Panc1 (cell line): ENCODE data around the gene MYLK. TPM values are rescaled to one million over a fixed set of nuclear protein-coding genes. Genes with fewer than 3 reads are reported as not detected.

Source experiments
- ATAC-seq: fragments of 200-7000 bp; cut with Tn5 transposase; 2 replicates; pipeline ENCODE4 v1.9.1; 2020; ENCODE audit warnings: mild to moderate bottlenecking, moderate library complexity
- BruUV-seq: library from RNA; stranded (reverse); fragments of 400-500 nt; replicated peaks from 2 replicates; lab custom pipeline; 2021; lab: Mats Ljungman, UMichigan
- CTCF ChIA-PET: fragments of 300-600 bp; sonication (Branson Sonifier 250); formaldehyde crosslinking; loops from one replicate; lab custom pipeline; 2022; ENCODE audit warnings: antibody characterized with exemption; lab: Charles Lee
- POLR2A ChIA-PET: fragments of 300-600 bp; sonication (Branson Sonifier 250); formaldehyde crosslinking; loops from one replicate; lab custom pipeline; 2022; ENCODE audit warnings: antibody characterized with exemption; lab: Charles Lee
- DNase-seq: peaks from one replicate; pipeline ENCODE4 v3.0.0-alpha.2; 2010; ENCODE audit warnings: low read depth, low spot score
- H3K27ac ChIP-seq: 2 replicates; pipeline ENCODE4 v1.5.1; 2011; ENCODE audit warnings: mild to moderate bottlenecking, low read length, inconsistent platforms
- H3K27me3 ChIP-seq: fragments of 200-500 bp; sonication (Bioruptor generic); 2 replicates; pipeline ENCODE4 v1.6.0; 2014; ENCODE audit warnings: low read length, inconsistent platforms; ENCODE audit not compliant: control insufficient read depth, insufficient read depth
- H3K36me3 ChIP-seq: fragments of 200-500 bp; sonication (Bioruptor generic); 2 replicates; pipeline ENCODE4 v1.5.1; 2014; ENCODE audit warnings: inconsistent platforms, mild to moderate bottlenecking, low read length, moderate library complexity; ENCODE audit not compliant: control insufficient read depth, insufficient read depth
- H3K4me1 ChIP-seq: 2 replicates; pipeline ENCODE4 v1.5.1; 2011; ENCODE audit warnings: inconsistent platforms, mild to moderate bottlenecking, low read length, moderate library complexity; ENCODE audit not compliant: control insufficient read depth, insufficient read depth
- H3K4me3 ChIP-seq, 2 experiments: 2 replicates each; pipeline ENCODE4 v1.5.1; 2011 to 2012; ENCODE audit warnings: low read depth in 2 of 2, low read length in 2 of 2, mild to moderate bottlenecking in 2 of 2, inconsistent platforms in 1 of 2, moderate library complexity in 1 of 2
- H3K9me3 ChIP-seq: fragments of 200-500 bp; sonication (Bioruptor generic); 2 replicates; pipeline ENCODE4 v1.5.1; 2014; ENCODE audit warnings: low read depth, mild to moderate bottlenecking, inconsistent platforms, low read length, moderate library complexity; ENCODE audit not compliant: control insufficient read depth, insufficient read depth
- CTCF ChIP-seq: fragments of 450-650 bp; IDR thresholded peaks from 2 replicates; pipeline ENCODE4 v1.5.1; 2017; ENCODE audit warnings: mild to moderate bottlenecking
- POLR2AphosphoS5 ChIP-seq: IDR thresholded peaks from 2 replicates; pipeline ENCODE4 v1.6.1; 2012; ENCODE audit warnings: mild to moderate bottlenecking, low read depth, low read length, moderate library complexity
- REST ChIP-seq, 2 experiments: IDR thresholded peaks; 2 replicates each; pipeline ENCODE4 v1.6.1; 2011 to 2012; ENCODE audit warnings: low read depth in 2 of 2, control low read depth in 1 of 2, low read length in 1 of 2, mild to moderate bottlenecking in 1 of 2, moderate library complexity in 1 of 2; ENCODE audit not compliant: insufficient read depth in 1 of 2
- SIN3A ChIP-seq: IDR thresholded peaks from 2 replicates; pipeline ENCODE4 v1.6.1; 2012; ENCODE audit warnings: low read depth, mild to moderate bottlenecking, low read length, moderate library complexity, borderline replicate concordance; ENCODE audit not compliant: insufficient read depth
- TCF7L2 ChIP-seq: IDR thresholded peaks from 2 replicates; pipeline ENCODE4 v1.6.1; 2011; ENCODE audit warnings: mild to moderate bottlenecking, low read depth, low read length, inconsistent platforms
- in situ Hi-C: cut with HindIII; loops from 2 replicates; pipeline ENCODE4 v1.10.0; 2016; ENCODE audit warnings: low sequenced_read_pairs, low pct_unique_long_range_greater_than_20kb
- intact Hi-C: fragments of 100-400 bp; cut with micrococcal nuclease; formaldehyde crosslinking; loops from one replicate; pipeline ENCODE4 v1.10.0; 2022; ENCODE audit not compliant: unreplicated experiment
- total RNA-seq: library from RNA; stranded (reverse); gene quantifications from one replicate; pipeline ENCODE4 v1.2.1, GENCODE V29; 2021; ENCODE audit not compliant: unreplicated experiment

The MYLK gene
- total RNA-seq, 1 experiment from 2014 or later, result 29.7 TPM

- no peak overlapping the region for H3K4me3 ChIP-seq
- POLR2A ChIA-PET, result no interaction called here
- DNase-seq (no peak), ATAC-seq (no peak)
- H3K4me1 ChIP-seq, result no peaks in the 10 kb centered on the region
- intact Hi-C loops (loop anchor here (2.0 to 10.0 kb wide), 2 partner anchors 70 to 262 kb away; no protein-coding TSS in a partner anchor), in situ Hi-C loops (no loop called here)
- no peaks in the 10 kb centered on the region for H3K9me3 ChIP-seq
- no peaks in the 10 kb centered on the region; the same call in 1 of the 2 replicates for H3K27me3 ChIP-seq
- BruUV-seq, result no TSS peak
- H3K27ac ChIP-seq, result no peak overlapping the region
- CTCF ChIA-PET, result interaction anchor here (0.8 to 1.5 kb wide), 8 partner anchors 10 to 602 kb away, joined by 3 to 17 read pairs (median 4); partner anchors contain the start of gene KALRN
- no peak for TF ChIP-seq POLR2AphosphoS5
- TF ChIP-seq TCF7L2, result no peak
- TF ChIP-seq REST (IDR thresholded peaks at IDR 0.05; ENCODE audit: insufficient read depth in 1 of 2, low read depth in 2 of 2, low read length in 1 of 2), result no peak
- no peak for TF ChIP-seq CTCF
- TF ChIP-seq SIN3A, result no peak
- no peaks in the 10 kb centered on the region for H3K36me3 ChIP-seq
Observed at GRCh38 chr3:123723070-123723469, 161.1 kb downstream of the MYLK start.

GRCh38 chr3:123722456-123722855 is 161.7 kb downstream of the MYLK start:
- TF ChIP-seq TCF7L2 (no peak), CTCF (no peak), REST (IDR thresholded peaks at IDR 0.05; ENCODE audit: insufficient read depth in 1 of 2, low read depth in 2 of 2, low read length in 1 of 2) (no peak), POLR2AphosphoS5 (no peak), SIN3A (no peak)
- H3K27me3 ChIP-seq, result no peaks in the 10 kb centered on the region; the same call in 1 of the 2 replicates
- no peaks in the 10 kb centered on the region for H3K36me3 ChIP-seq
- ChIA-PET POLR2A (no interaction called here), CTCF (no interaction called here)
- ATAC-seq (no peak), DNase-seq (no peak)
- in situ Hi-C loops (no loop called here), intact Hi-C loops (loop anchor here (2.0 to 10.0 kb wide), 2 partner anchors 70 to 262 kb away; no protein-coding TSS in a partner anchor)
- H3K4me3 ChIP-seq, result no peak overlapping the region
- no peaks in the 10 kb centered on the region for H3K4me1 ChIP-seq
- no peak overlapping the region for H3K27ac ChIP-seq
- no peaks in the 10 kb centered on the region for H3K9me3 ChIP-seq
- no TSS peak for BruUV-seq
